ENCODE results near the gene APOOL.
"Not testable (repeated sequence)": the region's sequence is repeated elsewhere in the genome, so short reads cannot be mapped to it uniquely, and the experiment has no call there.

Gene APOOL

DNA sequence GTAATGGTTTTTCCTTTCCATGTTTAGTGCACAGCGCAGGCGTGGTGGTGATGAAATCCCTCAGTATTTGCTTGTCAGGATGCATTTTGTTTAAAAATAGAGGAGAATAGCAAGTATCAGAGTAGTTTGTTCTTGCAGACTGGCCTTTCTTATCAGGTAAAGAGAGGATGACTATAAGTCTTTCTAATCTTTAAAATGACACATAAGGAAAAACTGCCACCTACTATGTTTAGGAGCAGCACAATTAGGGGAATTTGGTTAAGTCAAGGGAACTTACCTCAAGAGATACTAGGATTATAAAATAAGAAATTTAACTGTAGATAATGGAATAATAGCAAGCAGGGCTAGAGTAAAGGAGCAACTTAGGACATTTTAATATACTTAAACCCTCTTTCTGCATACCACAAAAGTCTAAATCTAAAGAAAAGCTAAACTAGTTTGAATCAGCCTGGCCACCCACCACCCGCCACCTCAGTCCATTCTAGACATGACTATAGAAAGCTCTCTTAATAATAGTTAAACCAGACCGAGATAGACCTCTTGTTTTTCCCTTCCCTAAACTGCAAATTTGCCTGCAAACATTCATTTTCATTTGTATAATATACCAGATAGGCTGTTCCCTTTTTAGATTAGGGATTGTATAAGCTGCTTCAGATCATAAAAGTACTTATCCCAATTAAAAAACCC lies 62.0 kb downstream of the APOOL start:
- H3K4me3 ChIP-seq (ENCODE audit: low read depth, low read length) = no peak overlapping the region
- no peak for DNase-seq (ENCODE audit: low read depth)
- TF ChIP-seq, protein P1, sequence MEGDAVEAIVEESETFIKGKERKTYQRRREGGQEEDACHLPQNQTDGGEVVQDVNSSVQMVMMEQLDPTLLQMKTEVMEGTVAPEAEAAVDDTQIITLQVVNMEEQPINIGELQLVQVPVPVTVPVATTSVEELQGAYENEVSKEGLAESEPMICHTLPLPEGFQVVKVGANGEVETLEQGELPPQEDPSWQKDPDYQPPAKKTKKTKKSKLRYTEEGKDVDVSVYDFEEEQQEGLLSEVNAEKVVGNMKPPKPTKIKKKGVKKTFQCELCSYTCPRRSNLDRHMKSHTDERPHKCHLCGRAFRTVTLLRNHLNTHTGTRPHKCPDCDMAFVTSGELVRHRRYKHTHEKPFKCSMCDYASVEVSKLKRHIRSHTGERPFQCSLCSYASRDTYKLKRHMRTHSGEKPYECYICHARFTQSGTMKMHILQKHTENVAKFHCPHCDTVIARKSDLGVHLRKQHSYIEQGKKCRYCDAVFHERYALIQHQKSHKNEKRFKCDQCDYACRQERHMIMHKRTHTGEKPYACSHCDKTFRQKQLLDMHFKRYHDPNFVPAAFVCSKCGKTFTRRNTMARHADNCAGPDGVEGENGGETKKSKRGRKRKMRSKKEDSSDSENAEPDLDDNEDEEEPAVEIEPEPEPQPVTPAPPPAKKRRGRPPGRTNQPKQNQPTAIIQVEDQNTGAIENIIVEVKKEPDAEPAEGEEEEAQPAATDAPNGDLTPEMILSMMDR (IDR thresholded peaks at IDR 0.05; ENCODE audit: control insufficient read depth, extremely low read depth, insufficient read depth) = no peak

DNA sequence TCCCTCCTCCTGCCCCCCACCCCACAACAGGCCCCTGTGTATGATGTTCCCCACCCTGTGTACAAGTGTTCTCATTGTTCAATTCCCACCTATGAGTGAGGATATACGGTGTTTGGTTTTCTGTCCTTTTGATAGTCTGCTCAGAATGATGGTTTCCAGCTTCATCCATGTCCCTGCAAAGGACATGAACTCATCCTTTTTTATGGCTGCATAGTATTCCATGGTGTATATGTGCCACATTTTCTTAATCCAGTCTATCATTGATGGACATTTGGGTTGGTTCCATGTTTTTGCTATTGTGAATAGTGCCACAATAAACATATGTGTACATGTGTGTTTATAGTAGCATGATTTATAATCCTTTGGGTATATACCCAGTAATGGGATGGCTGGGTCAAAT lies 73.6 kb downstream of the APOOL start:
- not testable (repeated sequence) for DNase-seq (ENCODE audit: low read depth); H3K4me3 ChIP-seq (ENCODE audit: low read depth, low read length)

DNA sequence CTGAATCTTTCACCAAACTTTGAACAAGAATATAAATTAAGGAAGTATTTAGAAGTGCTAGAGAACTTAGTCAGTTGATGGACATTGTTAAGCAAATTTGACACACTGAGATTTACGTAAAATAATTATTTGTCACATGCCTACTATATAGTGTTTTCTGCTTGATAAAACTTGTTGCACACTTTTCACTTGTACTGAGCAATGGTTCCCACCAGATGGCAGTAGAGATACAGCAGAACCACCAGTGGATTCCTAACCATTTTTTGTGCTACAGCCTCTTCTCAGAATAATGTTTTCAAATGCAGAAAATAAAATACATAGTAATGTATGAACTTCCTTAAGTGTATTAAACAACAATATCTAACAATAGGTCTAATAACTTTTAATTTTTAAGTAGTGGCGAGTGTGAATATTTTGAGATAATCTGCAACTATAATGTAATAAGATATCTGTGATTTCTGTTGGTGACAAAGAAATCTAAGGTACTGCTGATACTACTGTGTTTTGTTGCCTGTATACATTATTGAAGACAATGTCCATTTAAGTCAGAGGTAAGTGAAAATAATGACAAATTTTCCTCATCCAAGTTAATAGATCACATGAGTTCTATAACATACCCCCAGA lies 81.2 kb downstream of the APOOL start:
- TF ChIP-seq, protein P1 (IDR thresholded peaks at IDR 0.05; ENCODE audit: control insufficient read depth, extremely low read depth, insufficient read depth) = peak; percentile 64
- DNase-seq (ENCODE audit: low read depth) = no peak
- H3K4me3 ChIP-seq (ENCODE audit: low read depth, low read length) = no peak overlapping the region

DNA sequence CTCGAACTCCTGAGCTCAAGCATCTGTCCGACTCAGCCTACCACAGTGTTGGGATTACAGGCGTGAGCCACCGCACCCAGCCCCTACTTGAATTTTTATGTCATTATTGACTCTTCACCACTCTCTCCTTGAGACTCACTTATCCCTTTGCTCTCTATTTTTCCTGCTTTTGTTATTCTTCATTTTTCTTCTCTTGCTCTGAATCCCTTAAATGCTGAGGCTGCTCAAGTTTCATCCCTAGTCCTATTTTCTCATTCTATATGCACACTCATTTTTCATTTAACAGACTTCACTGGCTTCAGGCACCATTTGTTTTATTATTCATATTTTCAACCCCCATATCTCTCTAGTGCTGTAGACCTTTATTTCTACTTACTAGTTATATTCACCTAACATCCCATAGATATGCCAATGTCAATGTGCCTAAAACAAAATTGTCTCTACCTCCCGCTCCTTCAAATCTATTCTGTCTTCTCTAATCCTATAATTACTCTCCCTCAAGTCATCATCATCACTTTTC lies 85.7 kb downstream of the APOOL start:
- DNase-seq (ENCODE audit: low read depth) = no peak
- TF ChIP-seq, protein P1 (IDR thresholded peaks at IDR 0.05; ENCODE audit: control insufficient read depth, extremely low read depth, insufficient read depth) = no peak
- H3K4me3 ChIP-seq (ENCODE audit: low read depth, low read length) = no peak overlapping the region

DNA sequence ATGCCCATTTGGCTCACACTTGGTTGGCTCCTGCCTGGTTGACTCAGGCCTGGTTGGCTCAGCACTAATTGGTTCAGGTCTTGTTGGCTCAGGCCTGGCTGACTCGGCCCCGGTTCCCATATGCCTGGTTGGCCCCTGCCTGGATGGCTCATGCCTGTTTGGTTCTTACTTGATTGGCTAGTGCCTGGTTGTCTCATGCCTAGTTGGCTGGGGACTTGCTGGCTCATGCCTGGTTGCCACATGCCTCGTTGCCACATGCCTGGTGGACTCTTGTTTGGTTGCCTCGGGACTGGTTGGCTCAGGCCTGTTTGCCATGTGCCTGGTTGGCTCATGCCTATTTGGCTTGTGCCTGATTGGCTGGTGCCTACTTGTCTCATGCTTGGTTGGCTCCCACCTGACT lies 103.7 kb downstream of the APOOL start:
- no peak overlapping the region for H3K4me3 ChIP-seq (ENCODE audit: low read depth, low read length)
- DNase-seq (ENCODE audit: low read depth) = no peak
- TF ChIP-seq, protein P1 (IDR thresholded peaks at IDR 0.05; ENCODE audit: control insufficient read depth, extremely low read depth, insufficient read depth) = no peak

DNA sequence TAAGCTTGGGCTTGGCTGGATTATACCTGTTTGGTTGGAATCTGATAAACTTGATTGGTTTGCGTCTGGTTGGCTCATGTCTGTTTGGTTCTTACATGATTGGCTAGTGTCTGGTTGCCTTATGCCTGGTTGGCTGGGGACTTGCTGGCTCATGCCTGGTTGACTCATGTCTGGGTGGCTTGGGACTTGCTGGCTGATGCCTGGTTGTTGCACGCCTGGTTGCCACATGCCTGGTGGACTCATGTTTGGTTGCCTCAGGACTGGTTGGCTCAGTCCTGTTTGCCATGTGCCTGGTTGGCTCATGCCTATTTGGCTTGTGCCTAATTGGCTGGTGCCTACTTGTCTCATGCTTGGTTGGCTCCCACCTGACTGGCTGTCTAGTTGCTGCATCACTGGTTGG lies 104.5 kb downstream of the APOOL start:
- H3K4me3 ChIP-seq (ENCODE audit: low read depth, low read length) = no peak overlapping the region
- TF ChIP-seq, protein P1 (IDR thresholded peaks at IDR 0.05; ENCODE audit: control insufficient read depth, extremely low read depth, insufficient read depth) = no peak
- no peak for DNase-seq (ENCODE audit: low read depth)

DNA sequence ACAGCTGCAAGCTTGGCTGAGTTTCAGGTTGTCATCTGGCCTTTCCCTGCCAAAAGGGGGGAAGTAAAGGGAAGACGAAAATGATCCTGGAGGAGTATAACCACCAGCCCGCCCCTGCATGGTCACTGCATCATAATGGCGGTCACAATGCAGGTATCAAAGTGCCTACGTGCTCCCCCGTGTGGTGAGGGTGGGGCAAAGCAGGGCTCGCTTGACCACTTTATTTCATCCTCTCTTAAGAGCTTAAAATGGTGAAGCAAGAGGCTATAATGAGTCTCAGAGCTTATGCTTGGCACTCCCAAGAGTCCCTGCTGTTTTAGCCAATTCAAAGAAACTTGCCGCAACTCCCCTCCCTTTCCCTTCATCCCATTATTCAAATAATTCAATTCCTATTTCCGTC lies 105.6 kb downstream of the APOOL start:
- no peak for DNase-seq (ENCODE audit: low read depth)
- no peak overlapping the region for H3K4me3 ChIP-seq (ENCODE audit: low read depth, low read length)
- TF ChIP-seq, protein P1 (IDR thresholded peaks at IDR 0.05; ENCODE audit: control insufficient read depth, extremely low read depth, insufficient read depth) = peak; percentile 68
